Kidney tubule cell (primary cell): ENCODE measurements around the gene ITFG1.
A peak's percentile ranks its signal among the peaks of the same experiment; 100 is the strongest.

Experiments
- DNase-seq: peaks from one replicate; pipeline ENCODE4 v3.0.0-alpha.2; 2018; ENCODE audit warnings: low spot score

ITFG1 gene

GRCh38 chr16:47460711-47461597 is at the start of gene ITFG1, which contains the start of gene PHKB:
Gene ITFG1, minus strand, starts transcription at chr16:47461063. Its CDS starts 18 bp downstream, at chr16:47461045.
Gene PHKB, plus strand, starts transcription at chr16:47461331. Its CDS starts 20 bp downstream, at chr16:47461351.
- DNase-seq, result peak; percentile 95

- DNase-seq, result no peak
Measured at GRCh38 chr16:47507701-47508100, 46.8 kb upstream of the ITFG1 start.

GRCh38 chr16:47506800-47507199 is 45.9 kb upstream of the ITFG1 start:
- peak; percentile 82 for DNase-seq

- no peak for DNase-seq
Measured at GRCh38 chr16:47504599-47504998, 43.7 kb upstream of the ITFG1 start.

GRCh38 chr16:47503936-47504335 is 43.1 kb upstream of the ITFG1 start:
- peak; percentile 56 for DNase-seq

- DNase-seq, result no peak
Measured at GRCh38 chr16:47499700-47500264, 38.9 kb upstream of the ITFG1 start.

- no peak for DNase-seq
Measured at GRCh38 chr16:47499080-47499699, 38.3 kb upstream of the ITFG1 start.

GRCh38 chr16:47493381-47494337 is 32.8 kb upstream of the ITFG1 start:
- DNase-seq, result no peak

- peak; percentile 4 for DNase-seq
Measured at GRCh38 chr16:47492428-47493377, 31.8 kb upstream of the ITFG1 start.

- no peak for DNase-seq
Measured at GRCh38 chr16:47492036-47492427, 31.2 kb upstream of the ITFG1 start.

- DNase-seq, result no peak
Measured at GRCh38 chr16:47490471-47490870, 29.6 kb upstream of the ITFG1 start.

GRCh38 chr16:47488051-47488450 is 27.2 kb upstream of the ITFG1 start:
- DNase-seq, result no peak

GRCh38 chr16:47486856-47487255 is 26.0 kb upstream of the ITFG1 start:
- no peak for DNase-seq

GRCh38 chr16:47483616-47484015 is 22.8 kb upstream of the ITFG1 start:
- no peak for DNase-seq

GRCh38 chr16:47481698-47482374 is 21.0 kb upstream of the ITFG1 start:
- no peak for DNase-seq

- DNase-seq, result no peak
Measured at GRCh38 chr16:47480410-47480809, 19.5 kb upstream of the ITFG1 start.

- DNase-seq, result no peak
Measured at GRCh38 chr16:47477679-47478078, 16.8 kb upstream of the ITFG1 start.

- no peak for DNase-seq
Measured at GRCh38 chr16:47476654-47477345, 15.9 kb upstream of the ITFG1 start.

- peak; percentile 48 for DNase-seq
Measured at GRCh38 chr16:47475786-47476185, 14.9 kb upstream of the ITFG1 start.
